ENCODE data around the gene PRSS2. TPM values are rescaled to one million over a fixed set of nuclear protein-coding genes. Genes with fewer than 3 reads are reported as not detected.

Gene PRSS2
- total and polyA plus RNA-seq, 4 donors: 0.21 TPM; not detected in 3

DNA sequence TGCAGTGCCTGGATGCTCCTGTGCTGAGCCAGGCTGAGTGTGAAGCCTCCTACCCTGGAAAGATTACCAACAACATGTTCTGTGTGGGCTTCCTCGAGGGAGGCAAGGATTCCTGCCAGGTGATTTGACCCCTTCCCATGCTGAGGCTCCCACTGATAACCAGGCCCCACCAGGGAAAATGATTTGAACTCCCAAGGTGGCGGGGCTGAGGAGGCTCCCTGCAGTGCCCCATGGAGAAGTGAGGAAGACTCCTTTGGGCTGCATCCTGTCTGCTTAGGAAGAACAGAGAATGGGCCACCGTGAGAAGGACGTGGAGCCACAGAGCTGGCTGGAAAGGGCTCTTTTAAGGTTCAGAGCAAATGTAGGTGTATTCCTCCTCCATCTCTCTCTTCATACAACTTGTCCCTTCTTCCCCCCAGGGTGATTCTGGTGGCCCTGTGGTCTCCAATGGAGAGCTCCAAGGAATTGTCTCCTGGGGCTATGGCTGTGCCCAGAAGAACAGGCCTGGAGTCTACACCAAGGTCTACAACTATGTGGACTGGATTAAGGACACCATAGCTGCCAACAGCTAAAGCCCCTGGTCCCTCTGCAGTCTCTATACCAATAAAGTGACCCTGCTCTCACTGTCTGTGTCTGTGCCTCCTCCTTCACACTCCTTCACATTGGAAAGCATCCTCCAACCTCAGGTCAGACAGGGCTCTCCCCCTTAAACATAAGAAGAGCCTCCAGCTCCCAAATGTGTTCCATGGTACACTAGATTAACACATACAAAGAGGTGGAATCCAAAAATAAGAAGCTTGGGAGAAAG lies 3.4 kb downstream of the PRSS2 start:
- Histone ChIP-seq H3K9me3 (ENCODE audit: control insufficient read depth in 4 of 4, low read length in 3 of 4) (no peaks in the 10 kb centered on the region), H3K36me3 (ENCODE audit: control insufficient read depth in 4 of 4, insufficient read depth in 3 of 4, low read depth in 1 of 4, low read length in 3 of 4) (no peaks in the 10 kb centered on the region), H3K4me1 (ENCODE audit: control insufficient read depth in 4 of 4, insufficient read depth in 4 of 4, low read length in 3 of 4) (no peaks in the 10 kb centered on the region), H3K9ac (ENCODE audit: low read depth in 1 of 2, low read length in 2 of 2) (no peak overlapping the region), H3K27me3 (ENCODE audit: control insufficient read depth in 4 of 4, insufficient read depth in 4 of 4, low read length in 3 of 4) (no peaks in the 10 kb centered on the region), H3K4me3 (ENCODE audit: low read depth in 1 of 3, low read length in 3 of 3) (no peak overlapping the region), H3K27ac (ENCODE audit: low read depth in 1 of 2, low read length in 2 of 2) (no peak overlapping the region)
- 57% methylated on average over 4 of the region's 4 CpGs for WGBS
- TF ChIP-seq NR2F2 (IDR thresholded peaks at IDR 0.05): no peak
- no peak for TF ChIP-seq EGR1 (IDR thresholded peaks at IDR 0.05; ENCODE audit: low read depth in 2 of 2)
- TF ChIP-seq FOXA2 (IDR thresholded peaks at IDR 0.05): no peak
- no peak for TF ChIP-seq YY1 (IDR thresholded peaks at IDR 0.05)
- no peak for TF ChIP-seq FOXA1 (IDR thresholded peaks at IDR 0.05)
- no peak for TF ChIP-seq HNF4G (IDR thresholded peaks at IDR 0.05)
- TF ChIP-seq, protein P1, sequence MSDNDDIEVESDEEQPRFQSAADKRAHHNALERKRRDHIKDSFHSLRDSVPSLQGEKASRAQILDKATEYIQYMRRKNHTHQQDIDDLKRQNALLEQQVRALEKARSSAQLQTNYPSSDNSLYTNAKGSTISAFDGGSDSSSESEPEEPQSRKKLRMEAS (IDR thresholded peaks at IDR 0.05): no peak
- no peak for TF ChIP-seq HNF4A (conservative IDR thresholded peaks at IDR 0.05)
- no peak for TF ChIP-seq RAD21 (IDR thresholded peaks at IDR 0.05)
- TF ChIP-seq, protein P2, sequence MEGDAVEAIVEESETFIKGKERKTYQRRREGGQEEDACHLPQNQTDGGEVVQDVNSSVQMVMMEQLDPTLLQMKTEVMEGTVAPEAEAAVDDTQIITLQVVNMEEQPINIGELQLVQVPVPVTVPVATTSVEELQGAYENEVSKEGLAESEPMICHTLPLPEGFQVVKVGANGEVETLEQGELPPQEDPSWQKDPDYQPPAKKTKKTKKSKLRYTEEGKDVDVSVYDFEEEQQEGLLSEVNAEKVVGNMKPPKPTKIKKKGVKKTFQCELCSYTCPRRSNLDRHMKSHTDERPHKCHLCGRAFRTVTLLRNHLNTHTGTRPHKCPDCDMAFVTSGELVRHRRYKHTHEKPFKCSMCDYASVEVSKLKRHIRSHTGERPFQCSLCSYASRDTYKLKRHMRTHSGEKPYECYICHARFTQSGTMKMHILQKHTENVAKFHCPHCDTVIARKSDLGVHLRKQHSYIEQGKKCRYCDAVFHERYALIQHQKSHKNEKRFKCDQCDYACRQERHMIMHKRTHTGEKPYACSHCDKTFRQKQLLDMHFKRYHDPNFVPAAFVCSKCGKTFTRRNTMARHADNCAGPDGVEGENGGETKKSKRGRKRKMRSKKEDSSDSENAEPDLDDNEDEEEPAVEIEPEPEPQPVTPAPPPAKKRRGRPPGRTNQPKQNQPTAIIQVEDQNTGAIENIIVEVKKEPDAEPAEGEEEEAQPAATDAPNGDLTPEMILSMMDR (IDR thresholded peaks at IDR 0.05; ENCODE audit: low read depth, low read length, missing input control): no peak
- TF ChIP-seq TAF1 (conservative IDR thresholded peaks at IDR 0.05): no peak
- TF ChIP-seq, protein P3, sequence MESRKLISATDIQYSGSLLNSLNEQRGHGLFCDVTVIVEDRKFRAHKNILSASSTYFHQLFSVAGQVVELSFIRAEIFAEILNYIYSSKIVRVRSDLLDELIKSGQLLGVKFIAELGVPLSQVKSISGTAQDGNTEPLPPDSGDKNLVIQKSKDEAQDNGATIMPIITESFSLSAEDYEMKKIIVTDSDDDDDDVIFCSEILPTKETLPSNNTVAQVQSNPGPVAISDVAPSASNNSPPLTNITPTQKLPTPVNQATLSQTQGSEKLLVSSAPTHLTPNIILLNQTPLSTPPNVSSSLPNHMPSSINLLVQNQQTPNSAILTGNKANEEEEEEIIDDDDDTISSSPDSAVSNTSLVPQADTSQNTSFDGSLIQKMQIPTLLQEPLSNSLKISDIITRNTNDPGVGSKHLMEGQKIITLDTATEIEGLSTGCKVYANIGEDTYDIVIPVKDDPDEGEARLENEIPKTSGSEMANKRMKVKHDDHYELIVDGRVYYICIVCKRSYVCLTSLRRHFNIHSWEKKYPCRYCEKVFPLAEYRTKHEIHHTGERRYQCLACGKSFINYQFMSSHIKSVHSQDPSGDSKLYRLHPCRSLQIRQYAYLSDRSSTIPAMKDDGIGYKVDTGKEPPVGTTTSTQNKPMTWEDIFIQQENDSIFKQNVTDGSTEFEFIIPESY (IDR thresholded peaks at IDR 0.05): no peak
- no peak for DNase-seq (ENCODE audit: low spot score)

DNA sequence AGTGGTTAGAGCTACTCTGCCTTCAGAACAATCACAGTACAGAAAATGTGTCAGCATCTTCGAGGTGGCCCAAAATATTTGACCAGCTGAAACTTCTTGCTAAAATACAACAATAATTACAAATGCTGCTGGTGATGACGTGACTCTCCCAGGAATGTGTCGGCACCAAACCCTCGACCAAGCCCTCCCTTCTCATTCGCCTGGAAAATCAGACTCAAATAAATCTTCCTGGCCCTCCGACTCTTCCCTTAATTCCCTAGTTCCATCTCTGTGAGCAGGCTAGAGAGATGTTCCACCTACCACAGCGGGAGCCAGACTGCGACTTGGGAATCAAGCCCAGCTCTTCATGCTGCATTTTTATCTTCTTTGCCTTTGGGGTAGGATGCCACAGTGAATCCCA lies 4.1 kb downstream of the PRSS2 start:
- Histone ChIP-seq H3K27me3 (ENCODE audit: control insufficient read depth in 4 of 4, insufficient read depth in 4 of 4, low read length in 3 of 4) (no peaks in the 10 kb centered on the region), H3K36me3 (ENCODE audit: control insufficient read depth in 4 of 4, insufficient read depth in 3 of 4, low read depth in 1 of 4, low read length in 3 of 4) (no peaks in the 10 kb centered on the region), H3K9ac (ENCODE audit: low read depth in 1 of 2, low read length in 2 of 2) (no peak overlapping the region), H3K27ac (ENCODE audit: low read depth in 1 of 2, low read length in 2 of 2) (no peak overlapping the region), H3K4me1 (ENCODE audit: control insufficient read depth in 4 of 4, insufficient read depth in 4 of 4, low read length in 3 of 4) (no peaks in the 10 kb centered on the region), H3K4me3 (ENCODE audit: low read depth in 1 of 3, low read length in 3 of 3) (no peak overlapping the region), H3K9me3 (ENCODE audit: control insufficient read depth in 4 of 4, low read length in 3 of 4) (no peaks in the 10 kb centered on the region)
- no peak for DNase-seq (ENCODE audit: low spot score)
- TF ChIP-seq GABPA (IDR thresholded peaks at IDR 0.05 in 1 of 2, conservative IDR thresholded peaks at IDR 0.05 in 1 of 2): no peak
- TF ChIP-seq FOXA2 (IDR thresholded peaks at IDR 0.05): no peak
- no peak for TF ChIP-seq RXRA (IDR thresholded peaks at IDR 0.05)
- TF ChIP-seq YY1 (IDR thresholded peaks at IDR 0.05): no peak
- TF ChIP-seq EGR1 (IDR thresholded peaks at IDR 0.05; ENCODE audit: low read depth in 2 of 2): no peak
- TF ChIP-seq, protein P2 (IDR thresholded peaks at IDR 0.05; ENCODE audit: low read depth, low read length, missing input control): no peak
- no peak for TF ChIP-seq JUND (IDR thresholded peaks at IDR 0.05)
- TF ChIP-seq, protein P4, sequence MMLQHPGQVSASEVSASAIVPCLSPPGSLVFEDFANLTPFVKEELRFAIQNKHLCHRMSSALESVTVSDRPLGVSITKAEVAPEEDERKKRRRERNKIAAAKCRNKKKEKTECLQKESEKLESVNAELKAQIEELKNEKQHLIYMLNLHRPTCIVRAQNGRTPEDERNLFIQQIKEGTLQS (IDR thresholded peaks at IDR 0.05): no peak
- TF ChIP-seq RAD21 (IDR thresholded peaks at IDR 0.05): no peak
- no peak for TF ChIP-seq HNF4A (conservative IDR thresholded peaks at IDR 0.05)
- no peak for TF ChIP-seq NR2F2 (IDR thresholded peaks at IDR 0.05)
- TF ChIP-seq SP1 (IDR thresholded peaks at IDR 0.05): no peak
- TF ChIP-seq FOXA1 (IDR thresholded peaks at IDR 0.05): no peak
- no peak for TF ChIP-seq HNF4G (IDR thresholded peaks at IDR 0.05)
- TF ChIP-seq, protein P5, sequence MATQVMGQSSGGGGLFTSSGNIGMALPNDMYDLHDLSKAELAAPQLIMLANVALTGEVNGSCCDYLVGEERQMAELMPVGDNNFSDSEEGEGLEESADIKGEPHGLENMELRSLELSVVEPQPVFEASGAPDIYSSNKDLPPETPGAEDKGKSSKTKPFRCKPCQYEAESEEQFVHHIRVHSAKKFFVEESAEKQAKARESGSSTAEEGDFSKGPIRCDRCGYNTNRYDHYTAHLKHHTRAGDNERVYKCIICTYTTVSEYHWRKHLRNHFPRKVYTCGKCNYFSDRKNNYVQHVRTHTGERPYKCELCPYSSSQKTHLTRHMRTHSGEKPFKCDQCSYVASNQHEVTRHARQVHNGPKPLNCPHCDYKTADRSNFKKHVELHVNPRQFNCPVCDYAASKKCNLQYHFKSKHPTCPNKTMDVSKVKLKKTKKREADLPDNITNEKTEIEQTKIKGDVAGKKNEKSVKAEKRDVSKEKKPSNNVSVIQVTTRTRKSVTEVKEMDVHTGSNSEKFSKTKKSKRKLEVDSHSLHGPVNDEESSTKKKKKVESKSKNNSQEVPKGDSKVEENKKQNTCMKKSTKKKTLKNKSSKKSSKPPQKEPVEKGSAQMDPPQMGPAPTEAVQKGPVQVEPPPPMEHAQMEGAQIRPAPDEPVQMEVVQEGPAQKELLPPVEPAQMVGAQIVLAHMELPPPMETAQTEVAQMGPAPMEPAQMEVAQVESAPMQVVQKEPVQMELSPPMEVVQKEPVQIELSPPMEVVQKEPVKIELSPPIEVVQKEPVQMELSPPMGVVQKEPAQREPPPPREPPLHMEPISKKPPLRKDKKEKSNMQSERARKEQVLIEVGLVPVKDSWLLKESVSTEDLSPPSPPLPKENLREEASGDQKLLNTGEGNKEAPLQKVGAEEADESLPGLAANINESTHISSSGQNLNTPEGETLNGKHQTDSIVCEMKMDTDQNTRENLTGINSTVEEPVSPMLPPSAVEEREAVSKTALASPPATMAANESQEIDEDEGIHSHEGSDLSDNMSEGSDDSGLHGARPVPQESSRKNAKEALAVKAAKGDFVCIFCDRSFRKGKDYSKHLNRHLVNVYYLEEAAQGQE (IDR thresholded peaks at IDR 0.05): no peak
- TF ChIP-seq, protein P1 (IDR thresholded peaks at IDR 0.05): no peak
- 72% methylated on average over 8 of the region's 8 CpGs for WGBS
